WERI-Rb-1 (cell line): Measurements from ENCODE around the gene RGN.
"Not testable (repeated sequence)": the region's sequence is repeated elsewhere in the genome, so short reads cannot be mapped to it uniquely, and the experiment has no call there.

Experiments
- DNase-seq: peaks from one replicate; pipeline ENCODE4 v3.0.0-alpha.2; 2020
- H3K27ac ChIP-seq: fragments of 250-450 bp; sonication (Bioruptor Pico); 2 replicates; pipeline ENCODE4 v1.5.1; 2020; ENCODE audit warnings: mild to moderate bottlenecking, moderate library complexity
- H3K27me3 ChIP-seq: fragments of 250-450 bp; sonication (Bioruptor Pico); 2 replicates; pipeline ENCODE4 v1.5.1; 2021; ENCODE audit warnings: mild to moderate bottlenecking, low read depth, moderate library complexity; ENCODE audit not compliant: insufficient read depth, severe bottlenecking
- H3K36me3 ChIP-seq: fragments of 250-450 bp; sonication (Bioruptor Pico); 2 replicates; pipeline ENCODE4 v1.5.1; 2020; ENCODE audit warnings: mild to moderate bottlenecking, moderate library complexity
- H3K4me3 ChIP-seq: 2 replicates; pipeline ENCODE4 v1.5.1; 2011; ENCODE audit warnings: low read depth, mild to moderate bottlenecking, control low read depth, low read length
- H3K9me3 ChIP-seq: fragments of 250-450 bp; sonication (Bioruptor Pico); 2 replicates; pipeline ENCODE4 v1.5.1; 2021; ENCODE audit warnings: mild to moderate bottlenecking, moderate library complexity; ENCODE audit not compliant: severe bottlenecking
- CTCF ChIP-seq: IDR thresholded peaks from 2 replicates; pipeline ENCODE4 v1.5.1; 2011; ENCODE audit warnings: low read depth, mild to moderate bottlenecking, control low read depth, inconsistent platforms, low read length

The RGN gene

GRCh38 chrX:47129157-47129898 is 51.1 kb downstream of the RGN start:
- H3K9me3 ChIP-seq = no peaks in the 10 kb centered on the region
- TF ChIP-seq CTCF = no peak
- peak overlapping the region; percentile 69 for H3K27ac ChIP-seq
- H3K27me3 ChIP-seq = peaks cover 6% of the 10 kb centered on the region
- peak; percentile 88 for DNase-seq
- H3K4me3 ChIP-seq = peak overlapping the region; percentile 57
- no peaks in the 10 kb centered on the region for H3K36me3 ChIP-seq

- no peaks in the 10 kb centered on the region for H3K9me3 ChIP-seq
- no peak for DNase-seq
- no peak overlapping the region for H3K27ac ChIP-seq
- H3K36me3 ChIP-seq = no peaks in the 10 kb centered on the region
- peaks cover 6% of the 10 kb centered on the region for H3K27me3 ChIP-seq
- TF ChIP-seq CTCF = no peak
- H3K4me3 ChIP-seq = peak overlapping the region; percentile 57
These were observed 51.7 kb downstream of the RGN start for GRCh38 chrX:47129899-47130358.

GRCh38 chrX:47133493-47133892 is 55.2 kb downstream of the RGN start:
- no peaks in the 10 kb centered on the region for H3K9me3 ChIP-seq
- no peak overlapping the region for H3K4me3 ChIP-seq
- no peak for DNase-seq
- H3K36me3 ChIP-seq = no peaks in the 10 kb centered on the region
- no peak for TF ChIP-seq CTCF
- H3K27ac ChIP-seq = no peak overlapping the region
- peaks cover 5% of the 10 kb centered on the region for H3K27me3 ChIP-seq

- H3K9me3 ChIP-seq, DNase-seq, H3K4me3 ChIP-seq, H3K27ac ChIP-seq, H3K36me3 ChIP-seq: not testable (repeated sequence)
- peaks cover 13% of the 10 kb centered on the region for H3K27me3 ChIP-seq
These were observed 57.4 kb downstream of the RGN start for GRCh38 chrX:47135650-47136049.

GRCh38 chrX:47138171-47138570 is 59.9 kb downstream of the RGN start:
- peaks cover 17% of the 10 kb centered on the region for H3K36me3 ChIP-seq
- H3K9me3 ChIP-seq = no peaks in the 10 kb centered on the region
- H3K4me3 ChIP-seq = no peak overlapping the region
- DNase-seq = no peak
- H3K27me3 ChIP-seq = peaks cover 11% of the 10 kb centered on the region
- no peak overlapping the region for H3K27ac ChIP-seq
- TF ChIP-seq CTCF = no peak
